H1 (cell line): ENCODE measurements around the gene CYP2W1. TPM values are rescaled to one million over a fixed set of nuclear protein-coding genes. Genes with fewer than 3 reads are reported as not detected.

Experiments
- CTCF ChIA-PET: fragments of 300-600 bp; sonication (Branson Sonifier 250); formaldehyde crosslinking; loops from one replicate; lab custom pipeline; 2021; ENCODE audit not compliant: partially characterized antibody; lab: Charles Lee
- POLR2A ChIA-PET: fragments of 300-600 bp; sonication (Branson Sonifier 250); formaldehyde crosslinking; loops from one replicate; lab custom pipeline; 2021; ENCODE audit warnings: inconsistent platforms; ENCODE audit not compliant: partially characterized antibody; lab: Charles Lee
- DNase-seq, 2 experiments: peaks; one replicate each; pipeline versions ENCODE4 v3.0.0 to v3.0.0-alpha.2; 2010 to 2022; ENCODE audit warnings: low spot score in 2 of 2, low read depth in 1 of 2, mixed read lengths in 1 of 2
- FAIRE-seq: peaks from 2 replicates; lab custom pipeline; 2011; peaks lifted over from hg19 to GRCh38; lab: Jason Lieb, UNC
- H2AFZ ChIP-seq: 2 replicates; pipeline ENCODE4 v1.8.1; 2012; ENCODE audit warnings: low read length, inconsistent platforms
- H2AK5ac ChIP-seq: 2 replicates; pipeline ENCODE4 v1.6.1; 2013; ENCODE audit warnings: low read depth, low read length
- H2BK120ac ChIP-seq: replicated peaks from 2 replicates; pipeline ENCODE3; 2013; ENCODE audit warnings: low read depth, low read length, inconsistent platforms
- H2BK12ac ChIP-seq: 2 replicates; pipeline ENCODE4 v1.6.1; 2013; ENCODE audit warnings: low read depth, low read length
- H2BK15ac ChIP-seq: 2 replicates; pipeline ENCODE4 v1.6.1; 2013; ENCODE audit warnings: low read length
- H2BK20ac ChIP-seq: 2 replicates; pipeline ENCODE4 v1.6.1; 2013; ENCODE audit warnings: low read length
- H2BK5ac ChIP-seq: 2 replicates; pipeline ENCODE4 v1.6.1; 2013; ENCODE audit warnings: low read depth, low read length
- H3K14ac ChIP-seq: 2 replicates; pipeline ENCODE4 v1.6.1; 2013; ENCODE audit warnings: inconsistent platforms; ENCODE audit not compliant: insufficient read length
- H3K18ac ChIP-seq: 2 replicates; pipeline ENCODE4 v1.6.1; 2013; ENCODE audit warnings: low read length; ENCODE audit errors: extremely low read depth
- H3K23ac ChIP-seq: 2 replicates; pipeline ENCODE4 v1.6.1; 2013; ENCODE audit warnings: inconsistent platforms; ENCODE audit not compliant: insufficient read length
- H3K23me2 ChIP-seq: 2 replicates; pipeline ENCODE4 v1.6.1; 2013; ENCODE audit warnings: low read depth, low read length
- H3K27ac ChIP-seq: 2 replicates; pipeline ENCODE4 v1.6.1; 2011; ENCODE audit warnings: low read depth, low read length, inconsistent platforms
- H3K27me3 ChIP-seq, 4 experiments: replicated peaks in 1 of 4; 1 replicate in 1 of 4; 2 replicates in 3 of 4; pipeline versions ENCODE4 v1.6.1 to v1.8.1; 2011 to 2013; ENCODE audit warnings: low read length in 3 of 4, mild to moderate bottlenecking in 3 of 4, inconsistent platforms in 2 of 4, mixed read lengths in 2 of 4, moderate library complexity in 1 of 4; ENCODE audit not compliant: control insufficient read depth in 3 of 4, insufficient read depth in 3 of 4; ENCODE audit errors: extremely low read depth in 1 of 4
- H3K36me3 ChIP-seq, 4 experiments: 2 replicates each; pipeline versions ENCODE4 v1.6.1 to v1.8.1; 2011 to 2013; ENCODE audit warnings: mild to moderate bottlenecking in 4 of 4, low read length in 3 of 4, moderate library complexity in 2 of 4, control low read depth in 1 of 4, inconsistent platforms in 1 of 4; ENCODE audit not compliant: insufficient read depth in 4 of 4, control insufficient read depth in 2 of 4
- H3K4ac ChIP-seq: replicated peaks from 2 replicates; pipeline ENCODE3; 2013; ENCODE audit warnings: low read length, low read depth, mixed read lengths, inconsistent platforms; ENCODE audit not compliant: insufficient read length
- H3K4me1 ChIP-seq, 4 experiments: replicated peaks in 1 of 4; 1 replicate in 1 of 4; 2 replicates in 3 of 4; pipeline versions ENCODE4 v1.6.1 to v1.8.1; 2011 to 2013; ENCODE audit warnings: low read length in 3 of 4, inconsistent platforms in 2 of 4, mixed read lengths in 1 of 4; ENCODE audit not compliant: insufficient read depth in 4 of 4, control insufficient read depth in 3 of 4
- H3K4me2 ChIP-seq, 2 experiments: 2 replicates each; pipeline versions ENCODE4 v1.6.1 to v1.8.1; 2011 to 2013; ENCODE audit warnings: low read depth in 2 of 2, low read length in 2 of 2, control low read depth in 1 of 2, inconsistent platforms in 1 of 2, mild to moderate bottlenecking in 1 of 2; ENCODE audit not compliant: insufficient read depth in 1 of 2
- H3K4me3 ChIP-seq, 4 experiments: fragments of 200-600, 300-600 bp in 1 of 4; sonication (generic), shearing (Covaris generic), sonication (Bioruptor Twin) in 1 of 4; 2 replicates each; pipeline versions ENCODE4 v1.5.1 to v1.8.1; 2011 to 2016; ENCODE audit warnings: low read length in 4 of 4, low read depth in 3 of 4, control low read depth in 2 of 4, inconsistent platforms in 2 of 4, mild to moderate bottlenecking in 2 of 4, mixed read lengths in 1 of 4, moderate library complexity in 1 of 4; ENCODE audit not compliant: insufficient read depth in 2 of 4; ENCODE audit errors: extremely low read depth in 1 of 4
- H3K56ac ChIP-seq: replicated peaks from 2 replicates; pipeline ENCODE3; 2013; ENCODE audit warnings: low read depth, mild to moderate bottlenecking, mixed read lengths, low read length, inconsistent platforms; ENCODE audit not compliant: insufficient read length
- H3K79me1 ChIP-seq: 2 replicates; pipeline ENCODE4 v1.6.1; 2013; ENCODE audit warnings: low read depth, low read length, control low read depth
- H3K79me2 ChIP-seq, 2 experiments: 2 replicates each; pipeline versions ENCODE4 v1.6.1 to v1.8.1; 2012 to 2013; ENCODE audit warnings: low read length in 2 of 2, mild to moderate bottlenecking in 2 of 2, inconsistent platforms in 1 of 2; ENCODE audit not compliant: insufficient read depth in 2 of 2, control insufficient read depth in 1 of 2
- H3K9ac ChIP-seq, 4 experiments: replicated peaks in 1 of 4; 1 replicate in 1 of 4; 2 replicates in 3 of 4; pipeline versions ENCODE4 v1.6.1 to v1.8.1; 2011 to 2013; ENCODE audit warnings: low read depth in 3 of 4, low read length in 3 of 4, control low read depth in 2 of 4, mild to moderate bottlenecking in 2 of 4, moderate library complexity in 2 of 4, inconsistent platforms in 1 of 4; ENCODE audit errors: extremely low read depth in 1 of 4
- H3K9me3 ChIP-seq, 2 experiments: 2 replicates each; pipeline versions ENCODE4 v1.6.1 to v1.8.1; 2012 to 2013; ENCODE audit warnings: mild to moderate bottlenecking in 2 of 2, moderate library complexity in 2 of 2, control low read depth in 1 of 2, inconsistent platforms in 1 of 2, low read depth in 1 of 2, low read length in 1 of 2, mixed read lengths in 1 of 2; ENCODE audit not compliant: insufficient read depth in 2 of 2
- H4K20me1 ChIP-seq, 2 experiments: replicated peaks in 1 of 2; 2 replicates each; pipeline versions ENCODE3 to v1.8.1; 2011 to 2013; ENCODE audit warnings: inconsistent platforms in 2 of 2, low read length in 2 of 2, mild to moderate bottlenecking in 1 of 2; ENCODE audit not compliant: insufficient read depth in 2 of 2, control insufficient read depth in 1 of 2
- H4K5ac ChIP-seq: 2 replicates; pipeline ENCODE4 v1.6.1; 2013; ENCODE audit warnings: low read length, low read depth, mixed read lengths, inconsistent platforms; ENCODE audit not compliant: insufficient read length
- H4K8ac ChIP-seq: 2 replicates; pipeline ENCODE4 v1.8.0; 2013; ENCODE audit warnings: mild to moderate bottlenecking, moderate library complexity, low read length, inconsistent platforms; ENCODE audit not compliant: insufficient read depth; ENCODE audit errors: extremely low read depth
- H4K91ac ChIP-seq: replicated peaks from 2 replicates; pipeline ENCODE3; 2013; ENCODE audit warnings: low read length, mixed read lengths, inconsistent platforms; ENCODE audit not compliant: insufficient read length
- EP300 ChIP-seq, 2 experiments: IDR thresholded peaks; 1 replicate in 1 of 2; 2 replicates in 1 of 2; pipeline ENCODE4 v1.6.1; 2011 to 2012; ENCODE audit warnings: low read depth in 2 of 2, low read length in 2 of 2, mild to moderate bottlenecking in 2 of 2, borderline replicate concordance in 1 of 2, inconsistent platforms in 1 of 2, moderate library complexity in 1 of 2
- HDAC6 ChIP-seq: IDR thresholded peaks from one replicate; pipeline ENCODE4 v1.7.1; 2012; ENCODE audit warnings: low read depth, mild to moderate bottlenecking, inconsistent platforms, low read length, moderate library complexity
- JUN ChIP-seq: IDR thresholded peaks from 2 replicates; pipeline ENCODE4 v1.6.1; 2011; ENCODE audit warnings: low read depth, mild to moderate bottlenecking, improper control_type of control experiment, low read length
- KDM4A ChIP-seq: IDR thresholded peaks from one replicate; pipeline ENCODE4 v1.7.1; 2012; ENCODE audit warnings: low read depth, mild to moderate bottlenecking, moderate library complexity, low read length, inconsistent platforms; ENCODE audit not compliant: severe bottlenecking
- MAFK ChIP-seq: IDR thresholded peaks from 2 replicates; pipeline ENCODE4 v1.6.1; 2012; ENCODE audit warnings: low read depth, mild to moderate bottlenecking, improper control_type of control experiment, low read length
- POU5F1 ChIP-seq: IDR thresholded peaks from 2 replicates; pipeline ENCODE4 v1.6.1; 2011; ENCODE audit warnings: low read depth, mild to moderate bottlenecking, low read length, moderate library complexity
- RFX5 ChIP-seq: IDR thresholded peaks from 2 replicates; pipeline ENCODE4 v1.6.1; 2011; ENCODE audit warnings: low read depth, low read length, improper control_type of control experiment, borderline replicate concordance
- SIRT6 ChIP-seq: IDR thresholded peaks from one replicate; pipeline ENCODE4 v1.7.1; 2012; ENCODE audit warnings: low read length, inconsistent platforms
- YY1 ChIP-seq: IDR thresholded peaks from 2 replicates; pipeline ENCODE4 v1.6.1; 2011; ENCODE audit warnings: low read depth, mild to moderate bottlenecking, low read length
- WGBS, 2 experiments: shearing (Covaris generic) in 1 of 2; methylation state at CpG; one replicate each; pipeline versions ENCODE4 v1.1.6 to v1.1.7; 2013 to 2015; ENCODE audit warnings: low lambda C conversion rate in 2 of 2, mixed read lengths in 2 of 2, inconsistent platforms in 1 of 2, low coverage in 1 of 2, missing lambda C conversion rate in 1 of 2; ENCODE audit not compliant: insufficient replicate concordance in 2 of 2, insufficient coverage in 1 of 2, insufficient read length in 1 of 2; ENCODE audit errors: extremely low coverage in 1 of 2, missing lambda C conversion rate in 1 of 2; 5-methylcytosine and 5-hydroxymethylcytosine counted together
- polyA plus RNA-seq, 7 experiments: library from polyadenylated mRNA; depleted of rRNA in 3 of 7; stranded (reverse) in 5 of 7; unstranded in 2 of 7; fragments of >200 nt in 5 of 7; fragments of 200-250 nt in 2 of 7; gene quantifications; 1 replicate in 5 of 7; 2 replicates in 1 of 7; 4 replicates in 1 of 7; pipeline versions ENCODE4 v1.2.1 to v1.2.3, GENCODE V29; 2011 to 2013; ENCODE audit warnings: missing spikeins in 2 of 7, mixed read lengths in 2 of 7
- total RNA-seq: library from RNA; stranded (reverse); fragmentation: NEBNext Ultra II Directional; extraction: Animal tissue kit (Norgen Biotek cat#: 25700); gene quantifications from 2 replicates; pipeline ENCODE4 v1.2.1, GENCODE V29; 2021
- TF ChIP-seq, protein P1 (sequence below): IDR thresholded peaks from 2 replicates; pipeline ENCODE4 v1.6.1; 2012; ENCODE audit warnings: inconsistent platforms
- TF ChIP-seq, protein P2 (sequence below), 3 experiments: IDR thresholded peaks; 1 replicate in 2 of 3; 2 replicates in 1 of 3; pipeline versions ENCODE4 v1.5.1 to v1.6.1; 2011; ENCODE audit warnings: low read length in 3 of 3, mild to moderate bottlenecking in 3 of 3, inconsistent platforms in 2 of 3, low read depth in 1 of 3, moderate library complexity in 1 of 3; ENCODE audit not compliant: insufficient read depth in 1 of 3; ENCODE audit errors: control extremely low read depth in 1 of 3

Gene CYP2W1
- total and polyA plus RNA-seq, 2 of the 8 experiments (the other 6 are each of a cell fraction or from before 2014, with no cell fraction given), result not detected

DNA sequence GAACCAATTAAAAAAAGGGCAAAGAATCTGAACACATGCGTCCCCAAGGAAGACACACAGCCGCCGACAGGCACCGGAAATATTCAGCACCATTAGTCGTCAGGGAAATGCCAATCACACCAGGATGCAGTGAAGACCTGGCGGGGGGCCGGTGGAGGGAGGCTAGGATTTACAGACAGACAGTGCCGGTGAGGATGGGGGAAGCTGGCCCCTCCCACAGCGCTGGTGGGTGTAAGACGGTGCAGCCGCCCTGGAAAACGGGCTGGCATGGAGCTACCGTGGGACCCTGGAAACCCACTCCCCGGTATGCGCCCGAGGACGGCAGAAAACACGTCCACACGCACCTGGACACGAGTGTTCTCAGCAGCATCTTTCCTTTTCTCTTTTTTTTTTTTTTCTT is 23.7 kb upstream of the CYP2W1 start:
- no peak for FAIRE-seq
- Histone ChIP-seq H3K23ac (no peak overlapping the region), H4K5ac (no peak overlapping the region), H2AK5ac (no peak overlapping the region), H3K14ac (no peak overlapping the region), H3K4me3 (no peak overlapping the region), H3K18ac (no peak overlapping the region), H3K79me1 (no peaks in the 10 kb centered on the region), H3K9ac (no peak overlapping the region), H2BK12ac (no peak overlapping the region), H4K91ac (no peak overlapping the region), H4K8ac (no peak overlapping the region), H3K4me1 (peaks cover 0 to 16% (median 5%) of the 10 kb centered on the region in 4 experiments; a peak in 5 of 7 replicates), H3K4me2 (no peak overlapping the region), H3K79me2 (no peaks in the 10 kb centered on the region), H3K36me3 (no peaks in the 10 kb centered on the region), H4K20me1 (peaks cover 0 to 3% of the 10 kb centered on the region in 2 experiments), H2BK5ac (no peak overlapping the region), H3K23me2 (no peaks in the 10 kb centered on the region; the same call in 1 of the 2 replicates), H3K56ac (no peak overlapping the region), H2AFZ (no peak overlapping the region), H3K9me3 (peaks cover 0 to 3% of the 10 kb centered on the region in 2 experiments; a peak in 1 of 4 replicates), H3K4ac (no peak overlapping the region), H2BK20ac (no peak overlapping the region), H2BK15ac (no peak overlapping the region), H2BK120ac (no peak overlapping the region), H3K27ac (no peak overlapping the region), H3K27me3 (peaks cover 0 to 8% (median 5%) of the 10 kb centered on the region in 4 experiments; a peak in 5 of 7 replicates)
- 86% methylated on average over 14 of the region's 20 CpGs; no CpG with 5 or more reads in 1 of the 2 experiments for WGBS, 2 experiments
- CTCF ChIA-PET, result interaction anchor here (1.5 to 4.6 kb wide), 2 partner anchors 7 to 14 kb away, joined by 7 to 37 read pairs; no protein-coding TSS in a partner anchor
- POLR2A ChIA-PET, result interaction anchor here (1.8 kb wide), 1 partner anchor 14 kb away, joined by 4 read pairs; no protein-coding TSS in a partner anchor
- no peak for DNase-seq
- TF ChIP-seq, protein P1, sequence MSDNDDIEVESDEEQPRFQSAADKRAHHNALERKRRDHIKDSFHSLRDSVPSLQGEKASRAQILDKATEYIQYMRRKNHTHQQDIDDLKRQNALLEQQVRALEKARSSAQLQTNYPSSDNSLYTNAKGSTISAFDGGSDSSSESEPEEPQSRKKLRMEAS, result no peak
- TF ChIP-seq SIRT6 (no peak), RFX5 (no peak), HDAC6 (no peak), JUN (no peak), POU5F1 (no peak), KDM4A (no peak), MAFK (no peak), YY1 (no peak), EP300 (IDR thresholded peaks at IDR 0.05; ENCODE audit: borderline replicate concordance in 1 of 2, low read depth in 2 of 2, low read length in 2 of 2) (no peak)
- TF ChIP-seq, protein P2, sequence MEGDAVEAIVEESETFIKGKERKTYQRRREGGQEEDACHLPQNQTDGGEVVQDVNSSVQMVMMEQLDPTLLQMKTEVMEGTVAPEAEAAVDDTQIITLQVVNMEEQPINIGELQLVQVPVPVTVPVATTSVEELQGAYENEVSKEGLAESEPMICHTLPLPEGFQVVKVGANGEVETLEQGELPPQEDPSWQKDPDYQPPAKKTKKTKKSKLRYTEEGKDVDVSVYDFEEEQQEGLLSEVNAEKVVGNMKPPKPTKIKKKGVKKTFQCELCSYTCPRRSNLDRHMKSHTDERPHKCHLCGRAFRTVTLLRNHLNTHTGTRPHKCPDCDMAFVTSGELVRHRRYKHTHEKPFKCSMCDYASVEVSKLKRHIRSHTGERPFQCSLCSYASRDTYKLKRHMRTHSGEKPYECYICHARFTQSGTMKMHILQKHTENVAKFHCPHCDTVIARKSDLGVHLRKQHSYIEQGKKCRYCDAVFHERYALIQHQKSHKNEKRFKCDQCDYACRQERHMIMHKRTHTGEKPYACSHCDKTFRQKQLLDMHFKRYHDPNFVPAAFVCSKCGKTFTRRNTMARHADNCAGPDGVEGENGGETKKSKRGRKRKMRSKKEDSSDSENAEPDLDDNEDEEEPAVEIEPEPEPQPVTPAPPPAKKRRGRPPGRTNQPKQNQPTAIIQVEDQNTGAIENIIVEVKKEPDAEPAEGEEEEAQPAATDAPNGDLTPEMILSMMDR (IDR thresholded peaks at IDR 0.05; ENCODE audit: control extremely low read depth in 1 of 3, insufficient read depth in 1 of 3, low read depth in 1 of 3, low read length in 3 of 3), result no peak
